Fibroblast of the aortic adventitia (primary cell): ENCODE results near the gene KIF2A. TPM values are rescaled to one million over a fixed set of nuclear protein-coding genes. Genes with fewer than 3 reads are reported as not detected.

Source experiments
- DNase-seq: peaks from one replicate; pipeline ENCODE4 v3.0.0-alpha.2; 2010; ENCODE audit warnings: low read depth
- H3K4me3 ChIP-seq: 2 replicates; pipeline ENCODE4 v1.5.1; 2011; ENCODE audit warnings: low read depth, mild to moderate bottlenecking, control low read depth, low read length, moderate library complexity
- total RNA-seq: library from RNA; depleted of rRNA; stranded (reverse); fragments of >200 nt; gene quantifications from 2 replicates; pipeline ENCODE4 v1.2.3, GENCODE V29; 2012; ENCODE audit warnings: low replicate concordance
- TF ChIP-seq, protein P1 (sequence below): IDR thresholded peaks from 2 replicates; pipeline ENCODE4 v1.5.1; 2011; ENCODE audit warnings: mild to moderate bottlenecking, low read length, control low read depth, inconsistent platforms; ENCODE audit not compliant: insufficient read depth

Gene KIF2A
- total RNA-seq, 1 donor: 72.4 TPM

DNA sequence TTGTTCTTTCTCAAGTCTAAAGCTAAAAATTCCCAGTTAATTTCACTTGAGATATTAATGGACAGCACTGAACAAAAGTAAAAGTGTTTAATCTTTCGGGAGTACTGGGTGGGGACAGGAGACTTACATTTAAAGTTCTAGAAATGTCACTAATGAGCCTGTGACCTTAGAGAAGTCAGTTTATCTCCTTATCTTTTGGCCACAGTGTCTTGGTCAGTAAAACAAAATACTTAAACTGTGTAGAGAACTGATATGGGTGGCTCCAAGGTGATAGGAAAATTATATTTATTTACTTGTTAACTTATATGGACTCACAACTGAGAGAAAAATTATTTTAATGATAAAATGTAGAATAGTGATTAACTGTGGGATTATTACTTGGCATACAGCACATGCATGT lies 115.4 kb downstream of the KIF2A start:
- TF ChIP-seq, protein P1, sequence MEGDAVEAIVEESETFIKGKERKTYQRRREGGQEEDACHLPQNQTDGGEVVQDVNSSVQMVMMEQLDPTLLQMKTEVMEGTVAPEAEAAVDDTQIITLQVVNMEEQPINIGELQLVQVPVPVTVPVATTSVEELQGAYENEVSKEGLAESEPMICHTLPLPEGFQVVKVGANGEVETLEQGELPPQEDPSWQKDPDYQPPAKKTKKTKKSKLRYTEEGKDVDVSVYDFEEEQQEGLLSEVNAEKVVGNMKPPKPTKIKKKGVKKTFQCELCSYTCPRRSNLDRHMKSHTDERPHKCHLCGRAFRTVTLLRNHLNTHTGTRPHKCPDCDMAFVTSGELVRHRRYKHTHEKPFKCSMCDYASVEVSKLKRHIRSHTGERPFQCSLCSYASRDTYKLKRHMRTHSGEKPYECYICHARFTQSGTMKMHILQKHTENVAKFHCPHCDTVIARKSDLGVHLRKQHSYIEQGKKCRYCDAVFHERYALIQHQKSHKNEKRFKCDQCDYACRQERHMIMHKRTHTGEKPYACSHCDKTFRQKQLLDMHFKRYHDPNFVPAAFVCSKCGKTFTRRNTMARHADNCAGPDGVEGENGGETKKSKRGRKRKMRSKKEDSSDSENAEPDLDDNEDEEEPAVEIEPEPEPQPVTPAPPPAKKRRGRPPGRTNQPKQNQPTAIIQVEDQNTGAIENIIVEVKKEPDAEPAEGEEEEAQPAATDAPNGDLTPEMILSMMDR: no peak
- H3K4me3 ChIP-seq: no peak overlapping the region
- DNase-seq: no peak

- TF ChIP-seq, protein P1: no peak
- no peak overlapping the region for H3K4me3 ChIP-seq
- no peak for DNase-seq
Observed at GRCh38 chr5:62424763-62425162, 118.8 kb downstream of the KIF2A start.

- DNase-seq: peak; percentile 49
- H3K4me3 ChIP-seq: peak overlapping the region; percentile 13
- TF ChIP-seq, protein P1: no peak
Observed at GRCh38 chr5:62431735-62432620, 126.0 kb downstream of the KIF2A start.

DNA sequence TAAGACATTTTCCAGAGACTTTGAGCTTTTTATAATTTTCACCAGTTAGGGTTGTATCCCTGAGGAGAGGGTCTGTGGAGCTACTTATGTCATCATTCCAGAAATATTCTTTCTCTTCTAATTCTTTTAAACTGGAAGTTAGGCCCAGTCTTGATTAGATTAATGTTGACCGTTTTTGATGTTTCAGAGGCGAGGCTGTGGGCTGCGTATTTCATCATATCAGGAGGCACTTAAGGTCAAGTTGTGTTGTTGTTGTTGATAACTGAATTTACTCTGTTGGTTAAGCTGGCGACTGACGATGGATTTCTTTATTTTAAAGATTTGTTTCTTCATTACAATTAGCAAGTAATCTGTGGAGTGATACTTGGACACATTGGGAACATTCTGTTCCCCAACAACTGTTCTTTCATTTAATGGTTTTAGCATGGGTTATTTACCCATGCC lies 126.6 kb downstream of the KIF2A start:
- DNase-seq: peak; percentile 25
- TF ChIP-seq, protein P1: no peak

More for the DNA sequence above, 126.6 kb downstream of the KIF2A start:
- no peak overlapping the region for H3K4me3 ChIP-seq

Other genes starting within 250 kb of the KIF2A start
- 15.0 and 32.7 TPM in 2 replicates for gene DIMT1, start 97.7 kb downstream of the KIF2A start, total RNA-seq
- 21.3 and 38.1 TPM in 2 replicates for gene IPO11, start 106.6 kb downstream of the KIF2A start, total RNA-seq